ENCODE data around the gene GRM8. TPM values are rescaled to one million over a fixed set of nuclear protein-coding genes. Genes with fewer than 3 reads are reported as not detected.
A peak's percentile ranks its signal among the peaks of the same experiment; 100 is the strongest.

The GRM8 gene
- total RNA-seq, 4 donors from 2014 or later, result 0.57 TPM; not detected in 3

GRCh38 chr7:127251036-127251464, 1.7 kb downstream of the GRM8 start:
- peaks cover 4 to 99% (median 10%) of the 10 kb centered on the region in 4 donors for H3K27me3 ChIP-seq
- peak overlapping the region in 3 of 4 donors; percentile 70 to 86 (median 83) for H3K4me3 ChIP-seq
- H3K9me3 ChIP-seq, result no peaks in the 10 kb centered on the region
- DNase-seq, result no peak
- whole genome bisulfite sequencing, 2 donors, result 0 to 6% methylated on average over 13 to 23 of the region's 23 CpGs
- intact Hi-C loops (cut with DNase I), result no loop called here
- H3K27ac ChIP-seq, result no peak overlapping the region
- no peaks in the 10 kb centered on the region for H3K36me3 ChIP-seq
- TF ChIP-seq POLR2A (IDR thresholded peaks at IDR 0.05) (no peak), CTCF (IDR thresholded peaks at IDR 0.05) (peak in 1 of 6 experiments; percentile 3)
- peaks cover 15 to 34% (median 18%) of the 10 kb centered on the region in 3 donors for H3K4me1 ChIP-seq

GRCh38 chr7:127250312-127251035, 2.3 kb downstream of the GRM8 start:
- H3K4me1 ChIP-seq, result peaks cover 15 to 34% (median 18%) of the 10 kb centered on the region in 3 donors
- no peak for TF ChIP-seq CTCF (IDR thresholded peaks at IDR 0.05)
- no peak for TF ChIP-seq POLR2A (IDR thresholded peaks at IDR 0.05)
- no peaks in the 10 kb centered on the region for H3K36me3 ChIP-seq
- no peak overlapping the region for H3K27ac ChIP-seq
- intact Hi-C loops (cut with DNase I), result no loop called here
- no peak for DNase-seq
- H3K9me3 ChIP-seq, result no peaks in the 10 kb centered on the region
- peaks cover 4 to 95% (median 10%) of the 10 kb centered on the region in 4 donors for H3K27me3 ChIP-seq
- no peak overlapping the region for H3K4me3 ChIP-seq
- WGBS, 2 donors, result 11 to 15% methylated on average over 12 of the region's 12 CpGs

- DNase-seq, result no peak
- TF ChIP-seq POLR2A (IDR thresholded peaks at IDR 0.05), result no peak
- TF ChIP-seq CTCF (IDR thresholded peaks at IDR 0.05), result no peak
- WGBS, 2 donors, result 43 to 47% methylated on average over 1 of the region's 1 CpG
- no peaks in the 10 kb centered on the region for H3K36me3 ChIP-seq
- no peak overlapping the region for H3K4me3 ChIP-seq
- peaks cover 0 to 5% (median 0%) of the 10 kb centered on the region in 3 donors for H3K4me1 ChIP-seq
- intact Hi-C loops (cut with DNase I), result no loop called here
- H3K9me3 ChIP-seq, result no peaks in the 10 kb centered on the region
- H3K27ac ChIP-seq, result no peak overlapping the region
- H3K27me3 ChIP-seq, result peaks cover 0 to 70% (median 2%) of the 10 kb centered on the region in 4 donors
These were observed 7.1 kb downstream of the GRM8 start for GRCh38 chr7:127245607-127246006.

GRCh38 chr7:127245002-127245401, 7.7 kb downstream of the GRM8 start:
- Histone ChIP-seq H3K9me3 (no peaks in the 10 kb centered on the region), H3K27me3 (peaks cover 0 to 65% (median 2%) of the 10 kb centered on the region in 4 donors), H3K36me3 (no peaks in the 10 kb centered on the region), H3K4me3 (no peak overlapping the region), H3K27ac (no peak overlapping the region), H3K4me1 (no peaks in the 10 kb centered on the region)
- TF ChIP-seq CTCF (IDR thresholded peaks at IDR 0.05) (no peak), POLR2A (IDR thresholded peaks at IDR 0.05) (no peak)
- DNase-seq, result no peak
- 58 to 71% methylated on average over 3 of the region's 3 CpGs for WGBS, 2 donors
- intact Hi-C loops (cut with DNase I), result no loop called here

- H3K4me1 ChIP-seq, result no peaks in the 10 kb centered on the region
- no peak overlapping the region for H3K27ac ChIP-seq
- WGBS, 2 donors, result 62 to 68% methylated on average over 6 of the region's 6 CpGs
- intact Hi-C loops (cut with DNase I), result no loop called here
- DNase-seq, result no peak
- peaks cover 0 to 27% (median 0%) of the 10 kb centered on the region in 4 donors for H3K27me3 ChIP-seq
- TF ChIP-seq CTCF (IDR thresholded peaks at IDR 0.05), result no peak
- TF ChIP-seq POLR2A (IDR thresholded peaks at IDR 0.05), result no peak
- H3K36me3 ChIP-seq, result no peaks in the 10 kb centered on the region
- H3K9me3 ChIP-seq, result no peaks in the 10 kb centered on the region
- H3K4me3 ChIP-seq, result no peak overlapping the region
These were observed 12.9 kb downstream of the GRM8 start for GRCh38 chr7:127239814-127240213.
